NCI-H345 (cell line): ENCODE measurements around the gene TSNAXIP1.
"Not testable (repeated sequence)": the region's sequence is repeated elsewhere in the genome, so short reads cannot be mapped to it uniquely, and the experiment has no call there.

Experiments used
- DNase-seq: peaks from one replicate; lab custom pipeline; 2025; lab: John Stamatoyannopoulos, UW

TSNAXIP1 gene

DNA sequence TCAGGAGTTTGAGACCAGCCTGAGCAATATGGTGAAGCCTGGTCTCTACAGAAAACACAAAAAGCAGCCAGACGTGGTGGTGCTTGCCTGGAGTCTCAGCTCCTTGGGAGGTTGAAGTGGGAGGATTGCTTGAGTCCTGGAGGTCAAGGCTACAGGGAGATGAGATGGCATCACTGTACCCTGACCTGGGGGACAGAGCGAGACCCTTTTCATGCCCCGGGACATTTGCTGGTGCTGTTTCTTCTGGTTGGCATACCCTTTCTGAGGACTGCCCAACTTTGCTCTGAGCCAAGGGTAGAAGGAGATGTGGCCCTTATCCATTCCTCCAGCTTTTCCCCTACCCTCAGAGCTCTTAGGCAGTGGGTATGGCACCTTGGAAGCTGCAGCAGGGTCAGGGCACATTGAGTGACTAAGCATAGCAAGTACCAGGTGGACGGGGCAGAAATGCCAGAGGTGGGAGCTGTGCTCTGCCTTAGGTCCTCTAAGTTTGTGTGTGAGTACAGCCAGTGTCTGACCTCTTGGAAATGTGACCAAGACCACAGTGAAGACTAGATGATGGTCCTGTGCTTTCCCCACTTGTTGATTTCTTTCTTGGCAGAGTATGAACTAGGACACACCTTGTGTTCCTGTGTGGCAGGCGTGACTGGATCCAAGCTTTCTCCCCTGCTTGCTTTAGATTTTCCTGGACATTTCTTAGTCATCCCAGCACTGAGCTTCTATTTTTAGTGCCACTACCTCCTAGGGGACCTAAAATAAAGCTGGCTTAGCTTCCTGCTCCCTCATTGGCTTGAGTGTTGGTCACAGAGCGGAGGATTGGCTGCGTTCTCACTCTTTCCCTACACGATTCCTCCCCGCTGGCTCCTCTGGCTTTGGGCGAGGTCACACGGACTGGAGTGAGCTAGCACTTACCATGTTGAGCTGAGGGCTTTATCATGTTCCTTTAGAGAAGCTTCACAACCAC is 56.2 kb downstream of the TSNAXIP1 start:
- no peak for DNase-seq

DNA sequence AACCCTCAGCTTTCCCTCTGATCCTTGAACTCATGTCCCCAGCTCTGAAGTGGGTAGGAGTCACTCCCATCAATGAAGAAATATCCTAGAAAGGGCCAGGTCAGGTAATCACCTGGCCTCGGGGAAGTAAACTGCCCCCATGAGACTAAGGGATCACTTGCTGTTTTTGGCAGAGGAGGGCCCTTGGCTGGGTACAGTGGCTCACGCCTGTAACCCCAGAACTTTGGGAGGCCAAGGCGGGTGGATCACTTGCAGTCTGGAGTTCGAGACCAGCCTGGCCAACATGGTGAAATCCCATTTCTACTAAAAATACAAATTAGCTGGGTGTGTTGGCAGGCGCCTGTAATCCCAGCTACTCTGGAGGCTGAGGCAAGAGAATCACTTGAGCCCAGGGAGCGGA is 57.4 kb downstream of the TSNAXIP1 start:
- DNase-seq = not testable (repeated sequence)

DNA sequence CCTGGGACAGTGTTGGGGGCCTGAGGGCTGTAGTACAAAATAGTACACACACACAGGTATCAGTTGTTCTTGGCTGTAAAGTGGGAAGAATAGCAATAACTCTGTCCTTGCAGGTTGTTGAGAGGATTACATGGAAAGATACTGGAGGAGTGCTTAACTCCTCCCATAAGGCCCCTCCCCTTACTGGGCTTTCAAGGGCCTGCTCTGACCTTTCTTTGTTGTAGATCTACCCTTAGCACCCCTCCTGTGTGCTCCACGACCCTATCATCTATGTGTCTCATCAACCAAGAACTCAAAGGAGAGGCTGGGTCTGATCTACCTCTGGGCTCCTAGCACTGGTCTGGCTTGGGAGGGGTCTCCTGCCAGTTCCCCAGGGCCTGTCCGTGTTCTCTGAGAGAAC is 57.9 kb downstream of the TSNAXIP1 start:
- DNase-seq = no peak

DNA sequence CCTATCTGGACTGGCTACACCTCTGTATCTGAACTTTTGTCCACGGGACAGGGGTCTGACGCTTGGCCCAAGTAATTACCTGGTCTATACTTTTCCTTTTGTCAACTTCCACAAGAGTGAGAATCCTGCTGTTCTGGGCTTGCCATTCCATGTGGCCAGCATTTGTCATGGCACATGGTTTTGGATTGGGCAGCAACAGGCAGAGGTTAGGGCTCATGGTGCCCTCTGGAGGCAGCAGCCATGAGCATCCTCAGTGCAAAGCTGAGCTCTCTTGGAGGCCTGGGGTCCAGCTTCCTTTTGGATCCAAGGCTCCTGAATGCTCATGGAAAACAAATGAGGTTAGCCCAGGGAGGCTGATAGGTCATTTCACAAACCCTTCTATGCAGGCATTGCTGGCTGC is 58.6 kb downstream of the TSNAXIP1 start:
- no peak for DNase-seq

DNA sequence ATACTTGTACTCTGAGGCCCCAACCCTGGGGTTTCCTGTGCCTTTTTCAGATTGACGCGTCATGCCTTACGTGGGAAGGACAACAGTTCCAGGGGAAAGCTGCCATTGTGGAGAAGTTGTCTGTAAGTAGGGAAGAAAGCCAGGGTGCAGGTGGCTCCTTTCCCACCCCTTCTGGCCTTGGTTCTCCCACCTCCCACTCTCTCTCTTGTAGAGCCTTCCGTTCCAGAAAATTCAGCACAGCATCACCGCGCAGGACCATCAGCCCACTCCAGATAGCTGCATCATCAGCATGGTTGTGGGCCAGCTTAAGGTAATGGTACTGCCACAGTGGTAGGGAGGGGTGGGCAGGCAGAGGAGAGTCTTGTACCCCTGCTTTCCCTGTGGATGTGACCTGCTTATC is 61.6 kb downstream of the TSNAXIP1 start:
- DNase-seq = no peak

DNA sequence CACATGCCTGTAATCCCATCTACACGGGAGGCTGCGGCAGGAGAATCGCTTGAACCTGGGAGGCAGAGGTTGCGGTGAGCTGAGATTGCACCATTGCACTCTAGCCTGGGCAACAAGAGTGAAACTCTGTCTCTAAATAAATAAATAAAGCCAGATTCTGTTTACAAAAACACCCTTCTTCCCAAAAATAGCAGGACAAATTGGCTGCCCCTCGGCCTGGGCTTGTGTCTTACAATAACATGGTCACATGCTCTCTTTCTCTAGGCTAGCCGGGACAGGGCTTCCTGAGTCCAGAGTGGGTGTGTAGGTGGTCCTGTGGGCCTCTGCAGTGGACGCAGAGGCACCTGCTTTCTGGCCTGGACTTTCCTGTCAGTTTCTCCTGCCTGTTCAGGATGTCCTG is 63.0 kb downstream of the TSNAXIP1 start:
- no peak for DNase-seq

DNA sequence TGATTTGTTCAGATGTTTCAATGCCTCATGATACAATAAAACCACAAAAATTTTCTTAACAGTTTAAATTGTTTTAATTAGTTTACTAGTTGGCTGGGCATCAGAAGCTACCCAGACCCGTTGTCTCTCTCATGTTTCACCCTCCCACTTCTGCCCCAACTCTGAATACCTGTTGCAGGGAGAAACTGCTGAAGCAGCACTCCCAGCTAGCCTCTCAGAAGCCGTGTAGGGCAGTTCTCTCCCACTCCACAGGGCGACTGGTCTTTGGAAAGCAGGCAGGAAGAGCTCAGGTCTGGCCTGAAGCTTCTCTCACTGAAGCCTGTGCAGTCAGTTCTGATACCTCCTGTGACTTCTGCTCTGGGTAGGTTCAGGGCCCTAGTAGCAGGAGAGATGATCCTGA is 64.6 kb downstream of the TSNAXIP1 start:
- no peak for DNase-seq

DNA sequence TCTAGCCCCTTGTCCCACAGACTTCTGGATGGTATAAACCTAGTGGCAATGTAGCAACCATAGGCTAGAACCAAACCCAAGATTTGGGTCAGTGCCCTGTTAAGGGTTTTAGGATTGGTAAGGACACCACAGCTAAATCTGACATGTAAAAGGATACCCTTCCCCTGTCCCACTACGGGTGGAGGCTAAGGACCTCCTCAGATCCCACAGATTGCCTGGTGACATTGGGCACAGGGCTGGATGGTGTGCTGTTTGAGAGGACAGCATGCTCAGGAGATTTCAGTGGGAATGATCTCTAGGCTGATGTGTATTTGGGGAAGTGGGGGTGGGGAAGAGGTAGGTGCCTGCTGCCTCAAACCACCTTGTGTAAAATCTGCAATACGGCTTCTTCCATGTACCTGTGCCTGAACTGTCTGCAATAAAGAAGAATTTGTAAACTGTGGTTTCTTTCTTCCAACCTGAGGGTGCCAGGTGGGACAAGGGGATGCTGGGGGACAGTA is 65.5 kb downstream of the TSNAXIP1 start:
- no peak for DNase-seq

DNA sequence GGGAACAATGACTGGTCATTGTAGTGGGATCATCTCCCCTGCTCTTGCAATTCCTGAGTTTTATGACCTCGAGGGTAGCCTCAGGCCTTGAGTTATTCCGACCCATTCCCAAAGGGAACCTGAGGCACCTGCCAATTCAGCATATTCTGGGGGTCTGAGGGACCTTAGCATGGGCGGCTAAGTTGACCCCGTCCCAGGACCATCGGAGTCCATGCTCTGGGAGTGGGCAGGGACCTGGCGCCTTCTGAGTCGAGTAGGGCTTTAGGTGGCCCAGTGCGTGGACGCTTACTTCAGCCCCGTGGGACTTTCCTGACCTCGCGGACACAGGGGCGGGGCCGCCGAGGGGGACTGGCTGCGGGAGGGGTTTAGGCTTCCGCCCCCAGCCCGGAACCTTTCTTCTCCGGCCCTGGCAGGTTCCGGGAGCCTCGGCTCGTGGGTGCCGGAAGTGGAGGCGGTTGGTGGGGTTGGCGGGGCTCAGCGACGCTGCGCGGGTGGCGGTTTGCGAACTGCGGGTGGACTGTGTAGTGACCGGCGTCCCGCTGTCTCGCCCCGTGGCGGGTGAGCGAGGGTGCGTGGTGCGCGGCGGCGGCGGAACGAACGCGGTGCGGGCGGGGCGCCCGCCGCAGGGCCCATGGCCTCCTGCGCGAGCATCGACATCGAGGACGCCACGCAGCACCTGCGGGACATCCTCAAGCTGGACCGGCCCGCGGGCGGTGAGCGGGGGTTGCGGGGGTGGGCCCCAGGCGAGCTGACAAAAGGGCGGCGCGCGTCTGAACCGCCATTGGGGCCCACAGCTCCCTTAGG is 66.1 kb downstream of the TSNAXIP1 start, which contains the start of gene EDC4:
TSS of gene EDC4 (plus strand) at position 422 of the 804 bp plus-strand sequence. CDS start at position 632, 210 bp downstream.
- DNase-seq = peak; percentile 71

DNA sequence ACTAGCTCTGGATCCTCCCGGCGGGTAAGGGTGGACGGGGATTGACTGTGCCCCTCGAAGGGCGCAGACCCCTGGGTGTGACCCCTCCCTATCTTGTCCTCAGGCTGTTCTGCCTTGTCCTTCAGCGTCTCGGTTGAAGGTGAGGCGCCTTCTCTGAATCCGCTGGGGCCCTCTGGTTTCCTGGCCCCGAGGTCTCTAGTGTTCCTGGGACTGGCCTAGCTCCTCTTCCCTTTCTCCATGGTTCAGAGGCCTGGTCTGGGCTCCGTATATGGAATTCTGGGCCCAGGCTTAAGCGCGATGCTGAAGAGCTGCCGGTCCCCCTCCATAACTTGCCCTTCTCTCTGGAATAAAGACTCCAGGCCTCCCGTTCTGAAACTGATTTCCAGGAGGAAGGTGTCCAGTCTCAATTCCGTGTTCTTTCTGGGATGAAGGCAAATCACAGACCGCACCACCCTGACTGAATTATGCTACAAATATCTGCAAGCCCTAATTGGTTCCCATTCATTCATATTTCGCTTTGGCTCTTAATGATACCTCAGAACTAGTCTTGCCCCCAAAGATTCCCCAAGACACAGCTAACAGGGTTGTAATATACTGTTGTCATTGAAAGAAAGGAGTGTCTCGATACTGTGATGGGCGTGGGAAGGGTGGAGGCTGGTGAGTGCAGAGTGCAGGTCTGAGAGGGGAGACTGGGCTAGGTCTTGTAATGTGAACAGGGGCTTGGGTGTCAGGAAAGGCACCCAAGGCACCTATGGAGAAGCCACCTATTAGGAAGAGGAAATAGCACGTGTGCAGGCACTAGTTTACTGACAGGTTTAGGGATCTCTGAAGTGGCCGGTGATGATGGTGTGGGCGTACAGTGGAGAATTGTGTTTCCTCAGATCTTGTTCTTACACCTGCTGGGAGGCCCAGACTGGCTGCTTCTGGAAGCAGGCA is 67.0 kb downstream of the TSNAXIP1 start:
- no peak for DNase-seq

DNA sequence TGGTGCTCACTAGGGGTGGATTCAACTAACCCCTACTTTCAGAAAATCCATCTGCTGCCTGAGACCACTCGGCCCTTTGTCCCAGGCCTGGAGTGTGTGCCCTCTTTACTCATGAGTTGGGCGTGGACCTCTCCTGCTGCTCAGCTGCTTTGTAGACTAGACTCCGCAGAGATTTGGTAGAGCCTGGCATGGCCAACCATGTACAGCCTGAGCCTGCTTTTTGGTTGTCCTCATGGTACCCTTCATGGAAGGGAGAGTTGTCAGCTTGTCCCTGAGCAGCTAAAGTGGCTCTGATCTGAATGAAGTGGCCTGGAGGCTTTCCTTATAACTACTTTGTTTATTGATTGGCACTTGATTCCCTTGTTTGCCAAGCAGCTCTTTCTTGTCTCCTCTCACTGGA is 67.7 kb downstream of the TSNAXIP1 start:
- DNase-seq = no peak

DNA sequence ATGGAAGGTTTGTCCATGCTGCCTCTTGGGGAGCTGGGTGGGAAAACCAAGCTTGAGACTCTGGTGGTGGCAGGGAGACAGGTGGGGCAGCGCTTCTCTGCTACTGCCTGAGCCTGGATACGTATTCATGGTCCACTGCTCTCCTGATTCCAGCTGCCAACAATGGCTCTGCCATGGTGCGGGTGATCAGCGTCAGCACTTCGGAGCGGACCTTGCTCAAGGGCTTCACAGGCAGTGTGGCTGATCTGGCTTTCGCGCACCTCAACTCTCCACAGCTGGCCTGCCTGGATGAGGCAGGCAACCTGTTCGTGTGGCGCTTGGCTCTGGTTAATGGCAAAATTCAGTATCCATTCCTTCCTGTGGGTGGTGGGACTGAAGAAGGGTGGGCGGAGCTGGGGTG is 70.4 kb downstream of the TSNAXIP1 start:
- DNase-seq = no peak
